ENCODE data around the gene KPNA5.
"Not testable (repeated sequence)": the region's sequence is repeated elsewhere in the genome, so short reads cannot be mapped to it uniquely, and the experiment has no call there.

Gene KPNA5

DNA sequence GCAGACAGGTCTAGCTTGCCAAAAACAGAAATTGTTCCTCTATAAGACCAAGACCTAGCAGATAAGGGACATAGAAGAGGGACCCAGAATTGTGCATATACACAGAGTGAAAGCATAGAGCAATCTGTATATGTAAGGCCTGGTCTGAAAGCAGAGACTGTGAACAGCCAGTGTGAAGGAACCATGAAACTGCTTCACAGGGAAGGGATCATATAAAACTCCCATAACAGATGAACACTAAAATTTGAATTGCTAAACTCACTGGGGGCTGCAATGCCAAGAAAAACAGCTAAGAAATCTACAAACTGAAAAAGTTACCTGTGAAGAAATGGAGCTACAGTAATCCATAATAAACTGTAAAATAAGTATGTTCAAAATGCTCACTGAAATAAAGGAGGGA lies 19.4 kb upstream of the KPNA5 start:
- TF ChIP-seq, protein P1, sequence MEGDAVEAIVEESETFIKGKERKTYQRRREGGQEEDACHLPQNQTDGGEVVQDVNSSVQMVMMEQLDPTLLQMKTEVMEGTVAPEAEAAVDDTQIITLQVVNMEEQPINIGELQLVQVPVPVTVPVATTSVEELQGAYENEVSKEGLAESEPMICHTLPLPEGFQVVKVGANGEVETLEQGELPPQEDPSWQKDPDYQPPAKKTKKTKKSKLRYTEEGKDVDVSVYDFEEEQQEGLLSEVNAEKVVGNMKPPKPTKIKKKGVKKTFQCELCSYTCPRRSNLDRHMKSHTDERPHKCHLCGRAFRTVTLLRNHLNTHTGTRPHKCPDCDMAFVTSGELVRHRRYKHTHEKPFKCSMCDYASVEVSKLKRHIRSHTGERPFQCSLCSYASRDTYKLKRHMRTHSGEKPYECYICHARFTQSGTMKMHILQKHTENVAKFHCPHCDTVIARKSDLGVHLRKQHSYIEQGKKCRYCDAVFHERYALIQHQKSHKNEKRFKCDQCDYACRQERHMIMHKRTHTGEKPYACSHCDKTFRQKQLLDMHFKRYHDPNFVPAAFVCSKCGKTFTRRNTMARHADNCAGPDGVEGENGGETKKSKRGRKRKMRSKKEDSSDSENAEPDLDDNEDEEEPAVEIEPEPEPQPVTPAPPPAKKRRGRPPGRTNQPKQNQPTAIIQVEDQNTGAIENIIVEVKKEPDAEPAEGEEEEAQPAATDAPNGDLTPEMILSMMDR (IDR thresholded peaks at IDR 0.05; ENCODE audit: extremely low read depth, insufficient read depth, missing control alignments), result no peak
- in situ Hi-C loops (cut with MboI; ENCODE audit: low pct_unique_long_range_greater_than_20kb, low sequenced_read_pairs, unreplicated experiment), result no loop called here
- DNase-seq (ENCODE audit: low spot score), result no peak

DNA sequence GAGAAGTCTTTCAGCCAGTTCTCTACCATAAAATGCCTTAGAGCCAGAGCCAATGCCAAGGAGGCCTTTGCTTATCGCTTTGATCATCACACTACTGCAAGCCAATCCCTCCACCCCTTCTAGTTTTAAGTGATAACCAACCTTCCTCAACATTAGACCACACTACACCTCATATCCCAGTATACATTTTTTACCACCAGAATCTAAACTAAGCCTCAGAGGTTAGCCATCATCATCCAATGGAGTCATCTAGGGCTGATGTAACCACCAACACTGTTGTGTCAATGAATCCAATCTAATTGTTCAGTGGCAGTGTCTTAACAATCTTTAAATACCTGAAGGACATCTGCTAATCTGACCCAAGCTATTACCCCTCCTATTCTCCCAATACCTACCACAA lies 18.8 kb upstream of the KPNA5 start:
- TF ChIP-seq, protein P1 (IDR thresholded peaks at IDR 0.05; ENCODE audit: extremely low read depth, insufficient read depth, missing control alignments), result no peak
- DNase-seq (ENCODE audit: low spot score), result no peak
- in situ Hi-C loops (cut with MboI; ENCODE audit: low pct_unique_long_range_greater_than_20kb, low sequenced_read_pairs, unreplicated experiment), result no loop called here

DNA sequence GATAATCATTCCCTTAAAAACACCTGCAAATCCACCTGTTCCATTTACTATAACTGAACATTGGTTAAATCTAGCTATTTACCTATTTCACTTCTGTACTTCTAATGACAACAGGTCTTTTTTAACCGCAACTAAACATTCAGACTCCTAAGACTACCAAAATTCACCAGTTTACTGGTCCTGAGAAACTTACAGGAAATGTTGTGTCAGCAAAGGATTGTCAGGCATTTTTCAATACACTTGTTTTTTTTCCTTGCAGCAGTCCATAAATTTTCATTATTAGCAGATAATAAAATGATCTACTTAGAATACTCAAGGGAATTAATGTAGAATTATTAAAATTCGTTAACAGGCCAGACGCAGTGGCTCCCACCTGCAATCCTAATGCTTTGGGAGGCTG lies 17.7 kb upstream of the KPNA5 start:
- TF ChIP-seq, protein P1 (IDR thresholded peaks at IDR 0.05; ENCODE audit: extremely low read depth, insufficient read depth, missing control alignments), result no peak
- in situ Hi-C loops (cut with MboI; ENCODE audit: low pct_unique_long_range_greater_than_20kb, low sequenced_read_pairs, unreplicated experiment), result no loop called here
- DNase-seq (ENCODE audit: low spot score), result no peak

DNA sequence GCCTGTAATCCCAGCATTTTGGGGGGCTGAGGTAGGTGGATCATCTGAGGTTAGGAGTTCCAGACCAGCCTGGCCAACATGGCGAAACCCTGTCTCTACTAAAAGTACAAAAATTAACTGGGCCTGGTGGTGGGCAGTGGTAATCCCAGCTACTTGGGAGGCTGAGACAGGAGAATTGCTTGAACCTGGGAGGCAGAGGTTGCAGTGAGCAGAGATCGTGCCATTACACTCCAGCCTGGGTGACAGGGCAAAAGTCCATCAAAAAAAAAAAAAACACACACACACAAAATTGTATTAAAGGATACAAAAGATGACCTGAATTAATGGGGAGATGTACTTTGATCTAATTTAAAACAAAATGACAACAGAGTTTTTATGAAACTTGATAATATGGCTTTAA lies 16.8 kb upstream of the KPNA5 start:
- in situ Hi-C loops (cut with MboI; ENCODE audit: low pct_unique_long_range_greater_than_20kb, low sequenced_read_pairs, unreplicated experiment); DNase-seq (ENCODE audit: low spot score): not testable (repeated sequence)

DNA sequence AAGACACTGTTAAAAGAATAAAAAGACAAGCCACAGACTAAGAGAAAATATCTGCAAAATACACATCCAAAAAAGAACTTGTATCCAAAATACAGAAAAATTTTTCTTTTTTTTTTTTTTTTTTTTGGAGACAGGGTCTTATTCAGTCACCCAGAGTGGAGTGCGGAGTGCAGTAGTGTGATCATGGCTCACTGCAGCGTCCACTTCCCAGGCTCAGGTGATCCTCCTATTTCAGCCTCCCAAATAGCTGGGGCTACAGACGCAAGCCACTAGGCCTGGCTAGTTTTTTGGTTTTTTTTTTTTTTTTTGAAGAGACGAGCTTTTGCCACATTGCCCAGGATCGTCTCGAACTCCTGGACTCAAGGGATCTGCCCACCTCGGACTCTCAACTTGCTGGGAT lies 15.5 kb upstream of the KPNA5 start:
- in situ Hi-C loops (cut with MboI; ENCODE audit: low pct_unique_long_range_greater_than_20kb, low sequenced_read_pairs, unreplicated experiment), result no loop called here
- no peak for DNase-seq (ENCODE audit: low spot score)
- TF ChIP-seq, protein P1 (IDR thresholded peaks at IDR 0.05; ENCODE audit: extremely low read depth, insufficient read depth, missing control alignments), result no peak

DNA sequence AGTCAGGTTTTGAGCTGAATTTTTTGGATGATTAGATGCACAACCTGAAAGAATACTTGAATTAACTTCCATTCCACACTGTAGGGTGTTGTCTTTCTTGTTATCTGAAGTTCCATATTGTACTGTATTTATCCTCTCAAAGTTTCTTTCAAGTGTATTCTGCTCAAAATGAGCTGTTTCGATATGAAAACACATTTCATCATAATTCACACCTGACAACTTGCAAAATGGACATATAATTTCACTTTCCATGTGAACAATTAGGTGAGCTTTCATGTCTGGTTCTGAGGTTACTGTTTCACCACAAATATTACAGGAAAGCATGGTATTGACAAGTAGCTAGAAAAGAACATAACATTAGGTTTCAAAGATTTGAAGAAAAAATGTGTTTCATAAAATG lies 14.1 kb upstream of the KPNA5 start:
- peak; percentile 25 for DNase-seq (ENCODE audit: low spot score)
- TF ChIP-seq, protein P1 (IDR thresholded peaks at IDR 0.05; ENCODE audit: extremely low read depth, insufficient read depth, missing control alignments), result no peak
- in situ Hi-C loops (cut with MboI; ENCODE audit: low pct_unique_long_range_greater_than_20kb, low sequenced_read_pairs, unreplicated experiment), result no loop called here

DNA sequence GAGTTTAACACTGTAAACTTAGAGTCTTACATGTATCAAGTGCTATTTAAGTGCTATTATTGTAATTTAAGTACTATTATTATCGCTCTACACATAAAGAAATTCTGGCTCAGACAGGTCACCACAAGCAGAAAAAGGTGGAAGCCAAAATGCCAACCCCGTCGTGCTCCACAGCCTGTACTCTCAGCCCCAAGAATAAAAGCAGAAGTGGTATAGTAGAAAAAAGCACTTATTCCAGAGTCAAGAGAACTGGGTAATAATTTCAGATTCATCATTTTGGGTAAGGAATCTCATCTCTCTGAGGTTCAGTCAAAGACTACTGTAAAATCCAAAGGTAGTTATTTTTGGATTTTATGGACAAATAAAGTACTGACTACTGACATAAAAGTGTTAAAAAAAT lies 13.4 kb upstream of the KPNA5 start:
- DNase-seq (ENCODE audit: low spot score), result no peak
- in situ Hi-C loops (cut with MboI; ENCODE audit: low pct_unique_long_range_greater_than_20kb, low sequenced_read_pairs, unreplicated experiment), result no loop called here
- TF ChIP-seq, protein P1 (IDR thresholded peaks at IDR 0.05; ENCODE audit: extremely low read depth, insufficient read depth, missing control alignments), result no peak

Measured in GM13977 (cell line).